Liver (tissue), 9 donors: ENCODE data around the gene MINK1. TPM values are rescaled to one million over a fixed set of nuclear protein-coding genes. Genes with fewer than 3 reads are reported as not detected.

Source experiments
- DNase-seq: peaks from one replicate; pipeline ENCODE4 v3.0.0-alpha.2; 2017; ENCODE audit warnings: low spot score
- H3K27ac ChIP-seq, 2 donors: one replicate each; pipeline ENCODE4 v1.7.0; 2013; ENCODE audit warnings: inconsistent platforms in 2 of 2, low read length in 2 of 2, control low read depth in 1 of 2, low read depth in 1 of 2, mild to moderate bottlenecking in 1 of 2
- H3K27me3 ChIP-seq, 4 donors: one replicate each; pipeline versions ENCODE4 v1.6.1 to v1.7.0; 2013; ENCODE audit warnings: low read length in 3 of 4, inconsistent platforms in 1 of 4, mild to moderate bottlenecking in 1 of 4, moderate library complexity in 1 of 4; ENCODE audit not compliant: control insufficient read depth in 4 of 4, insufficient read depth in 4 of 4
- H3K36me3 ChIP-seq, 4 donors: one replicate each; pipeline versions ENCODE4 v1.6.1 to v1.7.0; 2013; ENCODE audit warnings: low read length in 3 of 4, mild to moderate bottlenecking in 3 of 4, low read depth in 1 of 4, moderate library complexity in 1 of 4; ENCODE audit not compliant: control insufficient read depth in 4 of 4, insufficient read depth in 3 of 4
- H3K4me1 ChIP-seq, 4 donors: one replicate each; pipeline versions ENCODE4 v1.6.1 to v1.7.0; 2013; ENCODE audit warnings: low read length in 3 of 4, mild to moderate bottlenecking in 3 of 4, moderate library complexity in 1 of 4; ENCODE audit not compliant: control insufficient read depth in 4 of 4, insufficient read depth in 4 of 4
- H3K4me3 ChIP-seq, 3 donors: one replicate each; pipeline versions ENCODE4 v1.6.1 to v1.7.0; 2013; ENCODE audit warnings: low read length in 3 of 3, control low read depth in 1 of 3, low read depth in 1 of 3, mild to moderate bottlenecking in 1 of 3
- H3K9ac ChIP-seq, 2 donors: one replicate each; pipeline ENCODE4 v1.7.0; 2013; ENCODE audit warnings: low read length in 2 of 2, mild to moderate bottlenecking in 2 of 2, moderate library complexity in 2 of 2, control low read depth in 1 of 2, low read depth in 1 of 2
- H3K9me3 ChIP-seq, 4 donors: one replicate each; pipeline versions ENCODE4 v1.6.1 to v1.7.0; 2013; ENCODE audit warnings: low read length in 3 of 4; ENCODE audit not compliant: control insufficient read depth in 4 of 4
- CTCF ChIP-seq: fragments of 150-350 bp; IDR thresholded peaks from 2 replicates; pipeline ENCODE4 v1.5.1; 2017; ENCODE audit warnings: improper control_type of control experiment, low read depth, low read length; ENCODE audit not compliant: missing input control
- EGR1 ChIP-seq, 2 donors: IDR thresholded peaks; 2 replicates each; pipeline ENCODE4 v1.6.1; 2016 to 2018; ENCODE audit warnings: antibody characterized with exemption in 2 of 2, low read depth in 2 of 2
- FOXA1 ChIP-seq: IDR thresholded peaks from 2 replicates; pipeline ENCODE4 v1.6.1; 2016; ENCODE audit warnings: antibody characterized with exemption
- JUND ChIP-seq, 2 donors: IDR thresholded peaks; 2 replicates each; pipeline ENCODE4 v1.6.1; 2016; ENCODE audit warnings: antibody characterized with exemption in 2 of 2
- MAX ChIP-seq: IDR thresholded peaks from 2 replicates; pipeline ENCODE4 v1.6.1; 2016; ENCODE audit warnings: antibody characterized with exemption
- RAD21 ChIP-seq, 2 donors: IDR thresholded peaks; 2 replicates each; pipeline ENCODE4 v1.6.1; 2016; ENCODE audit warnings: antibody characterized with exemption in 2 of 2, mild to moderate bottlenecking in 2 of 2
- REST ChIP-seq: IDR thresholded peaks from 2 replicates; pipeline ENCODE4 v1.6.1; 2016; ENCODE audit warnings: antibody characterized with exemption, mild to moderate bottlenecking
- RXRA ChIP-seq, 2 donors: IDR thresholded peaks; 2 replicates each; pipeline ENCODE4 v1.6.1; 2017 to 2018; ENCODE audit warnings: antibody characterized with exemption in 2 of 2, mild to moderate bottlenecking in 1 of 2
- YY1 ChIP-seq: IDR thresholded peaks from 2 replicates; pipeline ENCODE4 v1.6.1; 2016; ENCODE audit warnings: antibody characterized with exemption, mild to moderate bottlenecking
- WGBS: extraction: QIAGEN DNeasy Blood & Tissue Kit; methylation state at CpG from one replicate; pipeline ENCODE4 v1.1.7; 2013; 5-methylcytosine and 5-hydroxymethylcytosine counted together
- polyA plus RNA-seq, 2 donors: library from polyadenylated mRNA; stranded (reverse) in 1 of 2; unstranded in 1 of 2; fragments of 200-250 nt in 1 of 2; fragments of >200 nt in 1 of 2; fragmentation: Nextera tagmentation in 1 of 2; extraction: Ambion mirVana in 1 of 2; gene quantifications; one replicate each; pipeline versions ENCODE4 v1.2.1 to v1.2.3, GENCODE V29; 2013 to 2015
- total RNA-seq, 2 donors: library from RNA; depleted of rRNA; stranded (reverse); fragments of >200 nt; gene quantifications; one replicate each; pipeline ENCODE4 v1.2.3, GENCODE V29; 2014
- donor health status: healthy.
- donor health status: healthy.
- donor health status: healthy.
- donor health status: healthy.
- donor health status: healthy.

MINK1 gene
- total and polyA plus RNA-seq, 4 donors = 6.9 to 30.6 (median 21.1) TPM

- 63% methylated on average over 8 of the region's 8 CpGs for WGBS
These were observed 111.5 kb downstream of the MINK1 start for GRCh38 chr17:4944554-4945175.

More at GRCh38 chr17:4944554-4945175, 111.5 kb downstream of the MINK1 start:
- H3K36me3 ChIP-seq = peaks cover 6 to 26% (median 12%) of the 10 kb centered on the region in 4 donors
- no peaks in the 10 kb centered on the region for H3K9me3 ChIP-seq
- H3K4me3 ChIP-seq = no peak overlapping the region
- DNase-seq = no peak
- no peaks in the 10 kb centered on the region for H3K27me3 ChIP-seq
- TF ChIP-seq JUND (IDR thresholded peaks at IDR 0.05) (no peak), MAX (no peak), CTCF (no peak), YY1 (no peak), RXRA (IDR thresholded peaks at IDR 0.05) (no peak), EGR1 (IDR thresholded peaks at IDR 0.05; ENCODE audit: low read depth in 2 of 2) (no peak), RAD21 (IDR thresholded peaks at IDR 0.05) (no peak), FOXA1 (no peak), REST (no peak)
- H3K4me1 ChIP-seq = peaks cover 5 to 54% (median 42%) of the 10 kb centered on the region in 4 donors
- peak overlapping the region in 1 of 2 donors; percentile 1 for H3K9ac ChIP-seq
- H3K27ac ChIP-seq = peak overlapping the region; percentile 65 to 73
